SK-N-SH treated with all-trans-retinoic acid at 6 μM for 48 hours (cell line): Measurements from ENCODE around the gene PPFIBP1.

ENCODE experiments used
- ARNTL ChIP-seq: fragments of 450-650 bp; formaldehyde crosslinking; IDR thresholded peaks from 2 replicates; pipeline ENCODE4 v1.5.0; 2020; ENCODE audit warnings: low read depth, mild to moderate bottlenecking, moderate library complexity, borderline replicate concordance
- ESRRG ChIP-seq: fragments of 250-450 bp; sonication (Bioruptor Pico); IDR thresholded peaks from 2 replicates; pipeline ENCODE4 v1.6.1; 2021; ENCODE audit warnings: mild to moderate bottlenecking
- GLIS3 ChIP-seq: fragments of 250-450 bp; sonication (Bioruptor Pico); IDR thresholded peaks from 2 replicates; pipeline ENCODE4 v1.5.0; 2020; ENCODE audit warnings: mild to moderate bottlenecking, moderate library complexity
- OSR1 ChIP-seq: fragments of 250-450 bp; sonication (Bioruptor Pico); IDR thresholded peaks from 2 replicates; pipeline ENCODE4 v1.8.0; 2022; ENCODE audit warnings: moderate library complexity, mild to moderate bottlenecking, inconsistent platforms
- PATZ1 ChIP-seq: fragments of 250-450 bp; sonication (Bioruptor Pico); IDR thresholded peaks from 2 replicates; pipeline ENCODE4 v1.8.0; 2020; ENCODE audit warnings: mild to moderate bottlenecking, moderate library complexity, borderline replicate concordance
- RARB ChIP-seq: fragments of 250-450 bp; sonication (Bioruptor Pico); IDR thresholded peaks from 2 replicates; pipeline ENCODE4 v1.8.0; 2021; ENCODE audit warnings: mild to moderate bottlenecking, moderate library complexity
- TOX ChIP-seq: fragments of 250-450 bp; sonication (Bioruptor Pico); IDR thresholded peaks from 2 replicates; pipeline ENCODE4 v1.8.0; 2021; ENCODE audit warnings: mild to moderate bottlenecking, moderate library complexity, borderline replicate concordance
- ZFP3 ChIP-seq: fragments of 250-450 bp; sonication (Bioruptor Pico); IDR thresholded peaks from 2 replicates; pipeline ENCODE4 v1.5.0; 2020; ENCODE audit warnings: mild to moderate bottlenecking, moderate library complexity
- ZFP30 ChIP-seq: fragments of 450-650 bp; formaldehyde crosslinking; IDR thresholded peaks from 2 replicates; pipeline ENCODE4 v1.5.0; 2022; ENCODE audit warnings: mild to moderate bottlenecking, moderate library complexity
- ZNF8 ChIP-seq: fragments of 450-650 bp; formaldehyde crosslinking; IDR thresholded peaks from 2 replicates; pipeline ENCODE4 v1.5.0; 2020; ENCODE audit warnings: mild to moderate bottlenecking, moderate library complexity

DNA sequence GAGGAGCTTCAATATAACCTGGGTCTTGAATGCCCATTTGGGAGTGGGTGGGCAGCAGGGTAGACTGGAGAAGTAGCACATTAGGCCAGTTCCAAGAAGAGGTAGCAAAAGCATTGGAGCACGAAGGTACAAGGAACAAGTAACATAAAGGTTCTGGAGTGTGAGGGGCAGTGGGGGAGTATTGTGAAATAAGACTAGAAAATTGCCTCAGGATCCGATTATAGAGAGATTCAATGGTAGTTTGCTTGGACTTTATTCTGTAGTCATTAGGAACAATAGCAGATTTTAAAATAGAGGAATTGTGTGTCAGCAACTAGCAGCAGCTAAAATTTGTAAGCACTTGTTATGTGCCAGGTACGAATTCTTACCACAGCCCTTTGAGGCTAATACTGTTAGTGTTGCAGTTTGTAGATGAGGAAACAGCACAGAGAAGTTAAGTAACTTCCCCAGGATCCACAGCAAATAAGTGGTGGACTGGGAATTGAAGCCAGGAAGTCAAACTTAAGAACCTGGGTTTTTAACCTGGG, 61.8 kb downstream of the PPFIBP1 start:
- TF ChIP-seq ZFP3 (no peak), TOX (CRISPR knock-in tag) (no peak), RARB (CRISPR knock-in tag) (no peak), PATZ1 (no peak), ARNTL (CRISPR knock-in tag) (no peak), ZNF8 (no peak), ESRRG (CRISPR knock-in tag) (no peak), OSR1 (CRISPR knock-in tag) (no peak), GLIS3 (CRISPR knock-in tag) (no peak), ZFP30 (no peak)
